Breast epithelium (tissue), 3 donors: Measurements from ENCODE around the gene SIK2.

Experiments
- CTCF ChIP-seq, 3 donors: fragments of 450-650 bp; IDR thresholded peaks; one replicate each; pipeline ENCODE4 v1.5.1; 2016 to 2017; ENCODE audit warnings: antibody characterized with exemption in 3 of 3, mild to moderate bottlenecking in 3 of 3, moderate library complexity in 3 of 3
- POLR2A ChIP-seq: fragments of 450-650 bp; IDR thresholded peaks from one replicate; pipeline ENCODE4 v1.6.1; 2016; ENCODE audit warnings: antibody characterized with exemption, mild to moderate bottlenecking, moderate library complexity

GRCh38 chr11:111577821-111578220 is 24.4 kb upstream of the SIK2 start:
- TF ChIP-seq CTCF (IDR thresholded peaks at IDR 0.05) = no peak
- no peak for TF ChIP-seq POLR2A
